ENCODE data around the gene PPP1R3E. TPM values are rescaled to one million over a fixed set of nuclear protein-coding genes. Genes with fewer than 3 reads are reported as not detected.
"Not testable (repeated sequence)": the region's sequence is repeated elsewhere in the genome, so short reads cannot be mapped to it uniquely, and the experiment has no call there.

Gene PPP1R3E
- total RNA-seq, 1 donor from 2014 or later: 3.4 TPM

- no peaks in the 10 kb centered on the region for H3K27me3 ChIP-seq (ENCODE audit: control insufficient read depth, insufficient read depth, low read length)
- no peak for TF ChIP-seq CTCF (IDR thresholded peaks at IDR 0.05; ENCODE audit: insufficient read depth, low read length, severe bottlenecking)
- H3K4me3 ChIP-seq (ENCODE audit: low read depth, low read length): no peak overlapping the region
- H3K36me3 ChIP-seq (ENCODE audit: control insufficient read depth, insufficient read depth, low read length): peaks cover 5% of the 10 kb centered on the region
- DNase-seq (ENCODE audit: low read depth): no peak
- no peak for FAIRE-seq
Measured at GRCh38 chr14:23281247-23281646, 21.4 kb downstream of the PPP1R3E start.

- H3K27me3 ChIP-seq (ENCODE audit: control insufficient read depth, insufficient read depth, low read length); DNase-seq (ENCODE audit: low read depth); H3K36me3 ChIP-seq (ENCODE audit: control insufficient read depth, insufficient read depth, low read length); FAIRE-seq; H3K4me3 ChIP-seq (ENCODE audit: low read depth, low read length): not testable (repeated sequence)
Measured at GRCh38 chr14:23277928-23278327, 24.7 kb downstream of the PPP1R3E start.

- no peak for DNase-seq (ENCODE audit: low read depth)
- Histone ChIP-seq H3K36me3 (ENCODE audit: control insufficient read depth, insufficient read depth, low read length) (peaks cover 8% of the 10 kb centered on the region), H3K4me3 (ENCODE audit: low read depth, low read length) (no peak overlapping the region), H3K27me3 (ENCODE audit: control insufficient read depth, insufficient read depth, low read length) (no peaks in the 10 kb centered on the region)
- no peak for FAIRE-seq
- TF ChIP-seq CTCF (IDR thresholded peaks at IDR 0.05; ENCODE audit: insufficient read depth, low read length, severe bottlenecking): no peak
Measured at GRCh38 chr14:23277189-23277588, 25.5 kb downstream of the PPP1R3E start.

- peaks cover 8% of the 10 kb centered on the region for H3K36me3 ChIP-seq (ENCODE audit: control insufficient read depth, insufficient read depth, low read length)
- no peak for TF ChIP-seq CTCF (IDR thresholded peaks at IDR 0.05; ENCODE audit: insufficient read depth, low read length, severe bottlenecking)
- H3K4me3 ChIP-seq (ENCODE audit: low read depth, low read length): no peak overlapping the region
- H3K27me3 ChIP-seq (ENCODE audit: control insufficient read depth, insufficient read depth, low read length): no peaks in the 10 kb centered on the region
- FAIRE-seq (no peak), DNase-seq (ENCODE audit: low read depth) (no peak)
Measured at GRCh38 chr14:23275412-23275811, 27.2 kb downstream of the PPP1R3E start.

GRCh38 chr14:23269193-23269592 lies 33.5 kb downstream of the PPP1R3E start:
- no peaks in the 10 kb centered on the region for H3K27me3 ChIP-seq (ENCODE audit: control insufficient read depth, insufficient read depth, low read length)
- FAIRE-seq: no peak
- no peak overlapping the region for H3K4me3 ChIP-seq (ENCODE audit: low read depth, low read length)
- no peak for TF ChIP-seq CTCF (IDR thresholded peaks at IDR 0.05; ENCODE audit: insufficient read depth, low read length, severe bottlenecking)
- H3K36me3 ChIP-seq (ENCODE audit: control insufficient read depth, insufficient read depth, low read length): no peaks in the 10 kb centered on the region
- no peak for DNase-seq (ENCODE audit: low read depth)

- H3K4me3 ChIP-seq (ENCODE audit: low read depth, low read length); DNase-seq (ENCODE audit: low read depth); FAIRE-seq; H3K36me3 ChIP-seq (ENCODE audit: control insufficient read depth, insufficient read depth, low read length); H3K27me3 ChIP-seq (ENCODE audit: control insufficient read depth, insufficient read depth, low read length): not testable (repeated sequence)
Measured at GRCh38 chr14:23260849-23261248, 41.8 kb downstream of the PPP1R3E start.

GRCh38 chr14:23259426-23259825 lies 43.2 kb downstream of the PPP1R3E start:
- H3K4me3 ChIP-seq (ENCODE audit: low read depth, low read length): no peak overlapping the region
- FAIRE-seq: no peak
- no peak for TF ChIP-seq CTCF (IDR thresholded peaks at IDR 0.05; ENCODE audit: insufficient read depth, low read length, severe bottlenecking)
- DNase-seq (ENCODE audit: low read depth): no peak
- no peaks in the 10 kb centered on the region for H3K36me3 ChIP-seq (ENCODE audit: control insufficient read depth, insufficient read depth, low read length)
- H3K27me3 ChIP-seq (ENCODE audit: control insufficient read depth, insufficient read depth, low read length): no peaks in the 10 kb centered on the region
